Endothelial cell of umbilical vein (primary cell): ENCODE results near the gene MAPK4. TPM values are rescaled to one million over a fixed set of nuclear protein-coding genes. Genes with fewer than 3 reads are reported as not detected.
"Not testable (repeated sequence)": the region's sequence is repeated elsewhere in the genome, so short reads cannot be mapped to it uniquely, and the experiment has no call there.

Experiments
- Bru-seq: library from RNA; stranded (reverse); fragments of 400-500 nt; gene quantifications from one replicate; lab custom pipeline; 2021; lab: Mats Ljungman, UMichigan
- BruChase-seq, 2 experiments: library from RNA; stranded (reverse); fragments of 400-500 nt; gene quantifications; one replicate each; lab custom pipeline; 2021; lab: Mats Ljungman, UMichigan
- BruUV-seq: library from RNA; stranded (reverse); fragments of 400-500 nt; replicated peaks from 2 replicates; lab custom pipeline; 2021; lab: Mats Ljungman, UMichigan
- CTCF ChIA-PET: fragments of 300-600, 350-600 bp; sonication (Branson Sonifier 250); formaldehyde crosslinking; loops from one replicate; lab custom pipeline; 2021; ENCODE audit warnings: antibody characterized with exemption, inconsistent platforms; lab: Charles Lee
- POLR2A ChIA-PET: fragments of 300-600, 350-600 bp; sonication (Branson Sonifier 250); formaldehyde crosslinking; loops from one replicate; lab custom pipeline; 2021; ENCODE audit warnings: antibody characterized with exemption, inconsistent platforms; lab: Charles Lee
- DNase-seq: peaks from one replicate; pipeline ENCODE4 v3.0.0-alpha.2; 2011; ENCODE audit warnings: low read depth, low spot score
- FAIRE-seq: peaks from 2 replicates; lab custom pipeline; 2011; peaks lifted over from hg19 to GRCh38; lab: Jason Lieb, UNC
- H2AFZ ChIP-seq: 2 replicates; pipeline ENCODE4 v1.6.0; 2012; ENCODE audit warnings: low read depth, low read length, control low read depth, inconsistent platforms
- H3K27ac ChIP-seq: 2 replicates; pipeline ENCODE4 v1.5.1; 2011; ENCODE audit warnings: low read depth, mild to moderate bottlenecking, control low read depth, low read length, moderate library complexity; ENCODE audit not compliant: insufficient read depth
- H3K27me3 ChIP-seq, 2 experiments: 2 replicates each; pipeline versions ENCODE4 v1.6.0 to v1.6.1; 2011; ENCODE audit warnings: low read length in 2 of 2, mixed read lengths in 1 of 2; ENCODE audit not compliant: control insufficient read depth in 2 of 2, insufficient read depth in 2 of 2
- H3K36me3 ChIP-seq, 2 experiments: 2 replicates in 1 of 2; 3 replicates in 1 of 2; pipeline ENCODE4 v1.5.1; 2011; ENCODE audit warnings: low read length in 2 of 2, mild to moderate bottlenecking in 1 of 2, moderate library complexity in 1 of 2; ENCODE audit not compliant: control insufficient read depth in 2 of 2, insufficient read depth in 2 of 2; ENCODE audit errors: extremely low read depth in 1 of 2
- H3K4me1 ChIP-seq: 3 replicates; pipeline ENCODE4 v1.5.1; 2011; ENCODE audit warnings: mild to moderate bottlenecking, low read length; ENCODE audit not compliant: control insufficient read depth, insufficient read depth; ENCODE audit errors: extremely low read depth
- H3K4me2 ChIP-seq: 2 replicates; pipeline ENCODE4 v1.6.1; 2011; ENCODE audit warnings: low read length, control low read depth, mixed read lengths; ENCODE audit not compliant: insufficient read depth
- H3K4me3 ChIP-seq, 3 experiments: fragments of 200-600 bp in 1 of 3; sonication (generic), shearing (Covaris generic) in 1 of 3; replicated peaks in 1 of 3; 2 replicates each; pipeline ENCODE4 v1.5.1; 2011 to 2016; ENCODE audit warnings: control low read depth in 3 of 3, low read length in 3 of 3, mild to moderate bottlenecking in 2 of 3, inconsistent platforms in 1 of 3, low read depth in 1 of 3, moderate library complexity in 1 of 3; ENCODE audit not compliant: insufficient read depth in 1 of 3
- H3K79me2 ChIP-seq: 2 replicates; pipeline ENCODE4 v1.6.0; 2012; ENCODE audit warnings: low read length, inconsistent platforms; ENCODE audit not compliant: control insufficient read depth, insufficient read depth
- H3K9ac ChIP-seq: replicated peaks from 2 replicates; pipeline ENCODE3; 2011; ENCODE audit warnings: low read length, control low read depth; ENCODE audit not compliant: insufficient read depth; ENCODE audit errors: extremely low read depth
- H3K9me1 ChIP-seq: replicated peaks from 3 replicates; pipeline ENCODE4 v1.6.0; 2011; ENCODE audit warnings: mild to moderate bottlenecking, low read length; ENCODE audit not compliant: control insufficient read depth, insufficient read depth; ENCODE audit errors: extremely low read depth
- H3K9me3 ChIP-seq: replicated peaks from 2 replicates; pipeline ENCODE4 v1.5.1; 2012; ENCODE audit warnings: low read length, inconsistent platforms; ENCODE audit not compliant: control insufficient read depth, insufficient read depth
- H4K20me1 ChIP-seq: replicated peaks from 2 replicates; pipeline ENCODE3; 2011; ENCODE audit warnings: mild to moderate bottlenecking, low read length; ENCODE audit not compliant: control insufficient read depth, insufficient read depth; ENCODE audit errors: extremely low read depth
- EZH2 ChIP-seq: IDR thresholded peaks from 2 replicates; pipeline ENCODE4 v1.6.1; 2012; ENCODE audit warnings: borderline replicate concordance, low read depth, mild to moderate bottlenecking, moderate library complexity, low read length, inconsistent platforms; ENCODE audit not compliant: severe bottlenecking
- JUN ChIP-seq: IDR thresholded peaks from 2 replicates; pipeline ENCODE4 v1.6.1; 2011; ENCODE audit warnings: borderline replicate concordance, low read depth; ENCODE audit not compliant: insufficient read length, insufficient read depth
- dilution Hi-C: fragments of 300-500 bp; cut with MboI; formaldehyde crosslinking; loops from one replicate; pipeline ENCODE4 v1.15.0; 2019; ENCODE audit warnings: low sequenced_read_pairs; ENCODE audit not compliant: extremely low pct_ligation_motif_present
- intact Hi-C: fragments of 100-400 bp; cut with micrococcal nuclease; formaldehyde crosslinking; loops from one replicate; pipeline ENCODE4 v1.10.0; 2022
- long read RNA-seq: library from polyadenylated mRNA; stranded (forward); transcript quantifications from one replicate; pipeline ENCODE4 v2.0.0, GENCODE V29; 2021
- polyA minus RNA-seq, 3 experiments: library from RNA; depleted of rRNA, polyadenylated mRNA; stranded (reverse); fragments of >200 nt; gene quantifications; 1 replicate in 1 of 3; 2 replicates in 2 of 3; pipeline ENCODE4 v1.2.3, GENCODE V29; 2011
- polyA plus RNA-seq, 4 experiments: library from polyadenylated mRNA; depleted of rRNA in 3 of 4; stranded (reverse) in 3 of 4; unstranded in 1 of 4; fragments of >200 nt; gene quantifications; 2 replicates each; pipeline versions ENCODE4 v1.2.1 to v1.2.3, GENCODE V29; 2011 to 2012; ENCODE audit warnings: missing spikeins in 1 of 4
- total RNA-seq: library from RNA; stranded (reverse); gene quantifications from 2 replicates; pipeline ENCODE4 v1.2.3, GENCODE V29; 2021

The MAPK4 gene
- total RNA-seq (not detected in 2 replicates), polyA plus RNA-seq (not detected in 2 replicates), polyA minus RNA-seq (not detected in 2 replicates), Bru-seq, nascent RNA (not detected), BruChase-seq, experiment 1, labeled RNA remaining after a 6-hour chase (not detected), BruChase-seq, experiment 2, labeled RNA remaining after a 2-hour chase (percentile 1 among the genes with signal in this experiment)
- not detected in 2 replicates for polyA plus RNA-seq (2011; cell fraction: cytosol; rRNA removed)
- not detected in 2 replicates for polyA plus RNA-seq (2011; cell fraction: nucleus; rRNA removed)
- polyA plus RNA-seq (2012) = not detected in 2 replicates
- polyA minus RNA-seq (2011; cell fraction: cytosol; rRNA and poly(A)+ RNA removed) = 5.1 TPM
- polyA minus RNA-seq (2011; cell fraction: nucleus; rRNA and poly(A)+ RNA removed) = not detected in 2 replicates
- long read RNA-seq = 0 reads

- no peaks in the 10 kb centered on the region for H3K79me2 ChIP-seq
- no TSS peak for BruUV-seq
- POLR2A ChIA-PET = no interaction called here
- no peaks in the 10 kb centered on the region for H4K20me1 ChIP-seq
- intact Hi-C loops = no loop called here
- H3K27me3 ChIP-seq = peaks cover 33 to 34% of the 10 kb centered on the region in 2 experiments
- dilution Hi-C loops = no loop called here
- no peaks in the 10 kb centered on the region for H3K9me1 ChIP-seq
- no peak for DNase-seq
- CTCF ChIA-PET = no interaction called here
- peak within 1 kb of the TSS; percentile 51 for H2AFZ ChIP-seq
- peak within 1 kb of the TSS; percentile 47 for H3K4me2 ChIP-seq
- H3K9ac ChIP-seq = no peak within 1 kb of the TSS
- no peak within 1 kb of the TSS for H3K27ac ChIP-seq
- peak; percentile 92 for TF ChIP-seq EZH2
- no peak for TF ChIP-seq JUN
- H3K4me1 ChIP-seq = peaks cover 3% of the 10 kb centered on the region
- H3K36me3 ChIP-seq = no peaks in the 10 kb centered on the region
- no peaks in the 10 kb centered on the region for H3K9me3 ChIP-seq
- FAIRE-seq = no peak
- H3K4me3 ChIP-seq = peak within 1 kb of the TSS in 2 of 3 experiments; percentile 4 to 23
These were observed at the start of gene MAPK4 for GRCh38 chr18:50559752-50560680. Gene MAPK4, plus strand, starts transcription at chr18:50560087. Its CDS starts 103,872 bp downstream, at chr18:50663959.

DNA sequence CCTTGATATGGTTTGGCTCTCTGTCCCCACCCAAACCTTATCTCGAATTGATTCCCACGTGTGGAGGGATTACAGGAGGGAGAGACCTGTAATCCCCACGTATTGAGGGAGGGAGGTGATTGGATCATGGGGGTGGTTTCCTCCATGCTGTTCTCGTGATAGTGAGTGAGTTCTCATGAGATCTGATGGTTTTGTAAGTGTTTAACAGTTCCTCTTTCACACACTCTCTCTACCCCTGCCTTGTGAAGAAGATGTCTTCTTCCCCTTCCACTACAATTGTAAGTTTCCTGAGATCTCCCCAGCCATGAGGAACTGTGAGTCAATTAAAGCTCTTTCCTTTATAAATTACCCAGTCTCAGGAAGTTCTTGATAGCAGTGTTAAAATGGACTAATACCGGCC is 42.6 kb upstream of the MAPK4 start:
- BruUV-seq, H3K36me3 ChIP-seq, CTCF ChIA-PET, H3K9me3 ChIP-seq, H2AFZ ChIP-seq, H3K9ac ChIP-seq, H3K27ac ChIP-seq, H3K9me1 ChIP-seq, H3K79me2 ChIP-seq, H4K20me1 ChIP-seq, H3K4me2 ChIP-seq, H3K27me3 ChIP-seq, intact Hi-C loops, POLR2A ChIA-PET, dilution Hi-C loops, FAIRE-seq, H3K4me1 ChIP-seq, DNase-seq, H3K4me3 ChIP-seq: not testable (repeated sequence)
